T-helper 1 cell treated with Interleukin-12 subunit alpha and Interleukin-12 subunit beta and Interleukin-4 antibody, amounts not matched to agents 30 ng/mL and 1 ng/mL, for 36 hours (primary cell): ENCODE data around the gene C5orf63. TPM values are rescaled to one million over a fixed set of nuclear protein-coding genes. Genes with fewer than 3 reads are reported as not detected.
"Not testable (repeated sequence)": the region's sequence is repeated elsewhere in the genome, so short reads cannot be mapped to it uniquely, and the experiment has no call there.

Experiments
- intact Hi-C: fragments of 100-400 bp; cut with micrococcal nuclease; formaldehyde crosslinking; loops from one replicate; pipeline ENCODE4 v1.15.1; 2024
- total RNA-seq: library from RNA; stranded (reverse); gene quantifications from 2 replicates; pipeline ENCODE4 v1.2.3, GENCODE V29; 2022

C5orf63 gene
- total RNA-seq: 9.4 and 10.1 TPM in 2 replicates

DNA sequence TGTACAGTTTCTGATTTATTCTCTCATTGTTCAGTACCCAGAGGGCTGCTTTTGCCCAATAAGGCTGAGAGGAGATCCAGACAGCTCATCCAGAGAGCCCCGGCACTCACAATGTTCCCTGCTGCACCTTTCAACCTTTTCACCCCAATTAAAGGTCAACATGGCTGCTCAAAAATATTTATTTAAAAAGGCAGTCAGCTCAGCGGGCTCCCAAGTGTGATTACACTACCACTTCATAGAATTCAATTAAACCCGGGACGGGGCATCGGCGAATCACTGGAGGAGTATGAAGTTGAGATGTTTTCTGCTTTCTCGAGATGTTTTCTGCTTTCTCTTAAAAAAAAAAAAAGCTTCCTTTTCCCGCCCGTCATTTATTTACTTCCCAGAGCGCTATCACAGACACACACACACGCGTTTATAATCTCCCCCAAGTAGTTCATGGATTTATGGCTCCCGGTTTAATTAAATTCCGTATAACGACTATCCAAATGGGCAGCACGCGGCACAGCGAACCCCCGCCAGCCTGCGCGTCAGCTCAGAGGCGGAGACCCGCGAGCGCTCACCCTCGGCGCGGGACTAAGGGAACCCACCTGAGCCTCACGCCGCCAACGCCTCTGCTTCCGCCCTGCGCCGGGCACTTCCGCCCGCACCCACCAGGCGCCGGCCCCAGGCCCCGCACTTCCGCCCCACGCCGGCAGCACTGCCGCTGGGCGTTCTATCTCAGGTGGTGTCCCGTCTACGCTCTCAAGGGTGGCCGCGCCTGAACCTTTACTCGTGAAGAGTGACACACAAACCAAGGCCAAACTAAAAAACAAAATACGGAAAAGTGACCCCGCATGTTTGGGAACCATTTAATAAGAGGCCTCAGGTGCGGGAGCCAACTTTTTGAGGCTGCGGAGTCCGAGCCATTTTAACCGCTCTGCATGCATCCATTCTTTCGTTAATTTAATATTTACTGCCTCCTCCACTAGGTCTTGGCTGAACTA lies at the start of gene C5orf63:
C5orf63 (minus strand) TSS at position 642 of the 986 bp plus-strand sequence. CDS start 14,507 bp downstream, outside the sequence.
- intact Hi-C loops: loop anchor here (1.0 to 5.0 kb wide), 9 partner anchors 43 to 445 kb away; partner anchors contain the start of gene MARCHF3

GRCh38 chr5:127112347-127112864 lies 39.1 kb upstream of the C5orf63 start:
- intact Hi-C loops: no loop called here

DNA sequence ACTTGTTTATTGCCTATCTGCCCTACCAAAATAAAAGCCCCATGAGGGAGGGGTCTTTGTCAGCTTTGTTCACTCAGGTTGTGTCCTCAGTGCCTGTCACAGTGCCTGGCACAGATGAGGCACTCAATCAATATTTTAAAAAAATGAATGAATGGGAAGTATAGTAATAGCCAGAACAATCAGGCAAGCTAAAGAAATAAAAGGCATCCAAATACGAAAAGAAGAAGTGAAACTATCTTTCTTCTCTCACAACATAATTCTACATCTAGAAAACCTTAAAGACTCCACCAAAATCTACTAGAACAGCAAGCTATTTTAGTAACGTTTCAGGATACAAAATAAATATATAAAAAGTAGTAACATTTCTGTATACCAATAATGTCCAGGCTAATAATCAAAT lies 37.8 kb upstream of the C5orf63 start:
- intact Hi-C loops: no loop called here

- intact Hi-C loops: not testable (repeated sequence)
Measured at GRCh38 chr5:127108624-127109260, 35.4 kb upstream of the C5orf63 start.

DNA sequence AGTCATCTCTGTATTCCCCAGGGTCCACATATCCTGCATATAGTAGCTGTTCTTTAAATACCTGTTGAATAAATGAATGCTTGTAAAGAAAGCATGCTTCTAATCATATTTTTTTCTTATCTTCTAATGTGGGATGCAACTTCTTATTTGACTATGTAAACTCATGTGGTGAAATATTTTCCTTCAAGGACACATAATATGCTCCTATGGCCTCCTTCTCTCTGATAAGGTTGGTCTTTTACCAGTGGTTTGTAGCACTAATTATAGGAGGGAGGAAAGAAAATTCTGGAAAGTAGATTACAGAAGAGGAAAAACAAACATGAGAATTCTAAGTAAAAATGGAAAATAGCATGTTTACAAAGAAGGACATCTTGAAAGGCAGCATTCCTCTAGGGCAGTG lies 28.6 kb upstream of the C5orf63 start:
- intact Hi-C loops: no loop called here

GRCh38 chr5:127101533-127101932 lies 28.2 kb upstream of the C5orf63 start:
- intact Hi-C loops: no loop called here

- intact Hi-C loops: no loop called here
Measured at GRCh38 chr5:127098241-127098640, 24.9 kb upstream of the C5orf63 start.

DNA sequence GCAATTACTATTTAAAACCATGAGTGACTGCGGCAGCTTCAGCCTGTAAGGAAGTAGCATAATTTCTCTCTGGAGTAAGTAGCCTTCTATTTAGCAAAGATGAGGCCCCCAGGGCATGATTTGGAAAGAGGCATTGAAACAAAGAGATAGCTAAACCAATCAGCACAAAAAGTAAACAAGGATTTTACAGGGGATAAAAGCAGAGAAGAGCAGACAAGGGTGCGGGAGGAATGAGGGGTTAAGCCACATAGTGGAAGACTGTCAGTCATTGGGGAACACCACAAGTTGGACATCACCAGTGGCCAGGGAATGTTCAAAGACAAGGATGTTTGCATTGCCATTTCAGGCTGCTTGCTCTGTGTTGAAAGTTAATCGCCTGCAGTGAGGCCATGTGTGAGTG lies 24.0 kb upstream of the C5orf63 start:
- intact Hi-C loops: no loop called here

DNA sequence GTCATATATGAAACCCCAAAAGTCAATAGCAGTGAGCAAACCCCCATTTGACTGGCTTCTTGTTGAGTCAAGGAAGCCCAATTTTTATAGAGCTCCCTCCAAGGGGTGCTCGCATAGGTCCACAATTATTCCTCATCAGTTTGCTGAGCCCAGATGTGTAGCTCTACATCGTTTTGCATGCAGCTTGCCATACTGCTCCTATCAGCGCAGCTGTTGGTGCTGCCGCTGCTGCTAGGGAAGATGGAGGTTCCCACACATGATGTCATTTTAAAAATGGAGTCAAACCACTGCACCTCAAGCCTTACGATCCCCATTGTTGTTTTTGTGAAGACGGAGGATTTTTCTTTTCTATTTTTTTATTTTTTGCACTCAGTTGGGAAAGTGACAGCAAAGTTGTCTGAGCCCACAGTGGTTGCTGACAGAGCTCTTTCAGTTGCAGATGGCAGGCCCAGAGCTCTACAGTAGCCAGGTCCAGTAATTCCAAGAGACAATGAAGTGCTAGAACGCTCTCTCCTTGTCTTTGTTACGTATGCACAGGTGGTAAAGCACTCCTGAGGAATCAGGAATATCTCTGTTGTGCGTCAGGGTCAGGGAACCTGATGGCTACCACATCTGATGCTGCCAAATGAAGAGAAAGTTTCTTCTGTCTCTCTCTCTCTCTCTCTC lies 23.2 kb upstream of the C5orf63 start:
- intact Hi-C loops: no loop called here

DNA sequence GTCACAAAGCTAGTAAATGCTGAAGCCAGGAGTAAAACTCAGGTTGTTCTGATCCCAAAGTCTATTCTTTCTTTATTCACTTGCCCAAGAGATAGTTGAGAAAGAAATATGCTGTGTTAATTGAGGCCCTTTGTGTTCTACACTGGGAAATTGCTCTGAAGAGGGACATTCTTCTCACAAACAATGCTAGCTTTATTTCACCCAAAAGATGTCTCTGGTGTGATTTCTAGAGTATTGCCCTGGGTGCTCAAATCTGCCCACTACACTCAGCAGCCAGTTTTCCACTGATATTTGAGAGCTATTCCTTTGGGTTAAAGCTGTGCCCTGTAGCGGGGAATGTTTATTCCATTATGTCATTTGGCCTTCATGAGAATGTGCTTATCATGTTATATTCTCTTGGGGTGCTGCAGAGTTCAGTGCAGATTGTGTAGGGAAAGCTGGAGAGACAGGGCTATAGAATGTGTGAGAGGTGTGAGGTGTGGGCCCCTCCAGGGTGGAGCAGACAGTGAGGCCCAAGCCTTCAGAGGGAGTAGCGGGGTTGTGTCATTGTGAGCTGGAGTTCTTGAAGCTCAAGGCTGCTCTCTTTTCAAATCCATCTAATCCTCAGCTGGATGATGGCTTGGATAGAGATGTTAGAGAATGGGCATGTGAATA lies 21.0 kb upstream of the C5orf63 start:
- intact Hi-C loops: no loop called here

DNA sequence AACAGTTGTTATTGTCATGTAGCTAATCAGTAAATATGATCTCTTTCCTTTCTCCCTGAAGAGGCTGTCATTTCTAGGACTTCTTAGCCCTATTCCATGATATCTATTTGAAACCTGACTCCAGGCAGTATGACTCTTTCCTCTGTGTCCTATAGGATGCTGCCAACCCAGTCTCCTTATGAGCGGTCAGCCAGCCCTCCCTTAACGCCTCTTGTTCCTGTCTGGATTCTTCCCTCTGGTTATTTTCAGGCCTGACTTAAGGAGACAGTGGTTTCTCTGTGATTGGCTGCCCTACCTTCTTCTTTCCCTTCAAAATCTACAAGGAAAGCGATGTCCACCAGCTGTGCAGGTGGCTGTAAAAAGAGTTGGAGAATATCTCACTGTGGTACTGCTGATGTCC lies 19.4 kb upstream of the C5orf63 start:
- intact Hi-C loops: no loop called here

- intact Hi-C loops: no loop called here
Measured at GRCh38 chr5:127089191-127089590, 15.9 kb upstream of the C5orf63 start.

GRCh38 chr5:127088251-127088650 lies 14.9 kb upstream of the C5orf63 start:
- intact Hi-C loops: no loop called here

DNA sequence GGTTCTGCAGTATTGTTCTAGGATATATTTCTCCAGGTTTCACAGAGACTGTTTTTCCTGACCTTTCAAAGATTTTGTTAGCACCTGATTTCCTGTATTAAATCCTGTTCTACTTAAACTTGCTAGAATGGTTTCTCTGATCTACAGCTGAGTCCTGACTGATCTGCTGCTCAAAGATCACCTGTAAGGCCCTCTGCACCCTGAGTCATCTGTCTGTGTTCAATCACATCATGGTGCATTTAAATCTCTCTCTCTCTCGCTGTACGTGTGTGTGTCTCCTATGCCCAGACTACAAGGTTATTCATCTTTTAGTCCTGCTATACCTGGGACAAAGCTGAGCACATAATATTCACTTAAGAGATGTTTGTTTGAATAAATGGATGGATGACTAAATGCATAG lies 13.3 kb upstream of the C5orf63 start:
- intact Hi-C loops: no loop called here

- intact Hi-C loops: no loop called here
Measured at GRCh38 chr5:127085796-127086195, 12.5 kb upstream of the C5orf63 start.

- intact Hi-C loops: no loop called here
Measured at GRCh38 chr5:127085371-127085770, 12.1 kb upstream of the C5orf63 start.

DNA sequence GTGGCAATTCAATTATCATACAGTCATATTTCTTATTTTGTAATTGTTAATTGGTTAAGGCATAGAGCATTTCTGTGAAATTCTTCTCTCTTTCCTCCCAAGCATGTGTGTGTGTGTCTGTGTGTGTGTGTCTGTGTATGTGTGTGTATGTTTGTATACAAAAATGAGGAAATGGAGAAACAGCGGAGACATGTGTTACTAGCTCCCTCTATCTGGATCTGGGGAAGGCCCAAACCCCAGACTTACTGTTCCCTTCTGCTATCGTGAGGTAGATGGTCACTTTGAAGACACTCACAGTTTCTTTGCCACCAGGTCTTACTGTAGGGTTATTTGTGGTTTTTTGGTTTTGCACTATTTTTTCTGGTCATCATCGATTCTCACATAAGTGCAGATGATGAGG lies 11.4 kb upstream of the C5orf63 start:
- intact Hi-C loops: no loop called here

DNA sequence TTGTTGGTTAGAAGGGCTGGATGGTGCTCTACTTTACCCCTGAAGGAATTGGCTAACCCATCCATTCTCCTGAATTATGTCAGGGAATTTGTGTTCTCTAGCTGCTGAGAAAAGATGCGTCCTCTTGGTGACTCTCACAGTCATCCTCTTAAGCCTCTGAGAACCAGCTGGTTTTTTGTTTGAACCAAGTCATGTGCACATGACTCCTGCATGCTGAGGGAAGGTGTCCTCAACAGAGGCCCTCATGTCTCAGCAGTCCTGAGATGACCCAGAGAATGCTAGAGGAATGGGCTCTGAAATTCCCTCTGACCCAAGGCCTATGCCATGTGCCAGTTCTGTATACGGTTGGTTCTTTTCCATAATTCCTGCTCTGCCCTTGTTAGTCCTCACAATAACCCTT lies 10.4 kb upstream of the C5orf63 start:
- intact Hi-C loops: no loop called here

- intact Hi-C loops: no loop called here
Measured at GRCh38 chr5:127079994-127080491, 6.7 kb upstream of the C5orf63 start.

- intact Hi-C loops: no loop called here
Measured at GRCh38 chr5:127077366-127077765, 4.1 kb upstream of the C5orf63 start.
